ENCODE data around the gene ABCC1.

- no peak for TF ChIP-seq POLR2A (IDR thresholded peaks at IDR 0.05)
- no peak for TF ChIP-seq CTCF (IDR thresholded peaks at IDR 0.05)
These were observed 218.5 kb downstream of the ABCC1 start for GRCh38 chr16:16167927-16168326.

All from Peyer's patch (tissue), 4 donors.